Posterior cingulate gyrus (tissue), 11 donors: ENCODE results near the gene FOXK1.

ENCODE experiments used
- DNase-seq, 10 donors: peaks; one replicate each; pipeline versions ENCODE4 v3.0.0 to v3.0.0-alpha.2; 2020 to 2021; ENCODE audit warnings: mixed read lengths in 3 of 10
- intact Hi-C: fragments of 100-400 bp; cut with DNase I; formaldehyde crosslinking; loops from one replicate; pipeline ENCODE4 v1.15.1; 2023

The FOXK1 gene

DNA sequence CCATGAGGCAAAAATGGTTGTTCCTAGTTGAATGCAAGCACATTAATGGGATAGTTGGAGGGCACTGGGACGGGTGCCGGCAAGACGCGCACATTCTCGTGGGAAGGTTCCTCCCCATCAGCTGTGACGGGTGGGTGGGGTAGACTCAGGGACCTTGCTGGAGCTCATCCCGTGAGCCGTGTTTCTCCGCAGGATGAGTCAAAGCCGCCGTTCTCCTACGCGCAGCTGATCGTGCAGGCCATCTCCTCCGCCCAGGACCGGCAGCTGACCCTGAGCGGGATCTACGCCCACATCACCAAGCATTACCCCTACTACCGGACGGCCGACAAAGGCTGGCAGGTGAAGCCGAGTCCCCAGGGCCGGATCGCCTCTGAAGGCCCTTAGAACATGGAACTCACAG lies 73.0 kb downstream of the FOXK1 start:
- intact Hi-C loops: no loop called here
- DNase-seq: peak in 1 of 10 donors; percentile 78

DNA sequence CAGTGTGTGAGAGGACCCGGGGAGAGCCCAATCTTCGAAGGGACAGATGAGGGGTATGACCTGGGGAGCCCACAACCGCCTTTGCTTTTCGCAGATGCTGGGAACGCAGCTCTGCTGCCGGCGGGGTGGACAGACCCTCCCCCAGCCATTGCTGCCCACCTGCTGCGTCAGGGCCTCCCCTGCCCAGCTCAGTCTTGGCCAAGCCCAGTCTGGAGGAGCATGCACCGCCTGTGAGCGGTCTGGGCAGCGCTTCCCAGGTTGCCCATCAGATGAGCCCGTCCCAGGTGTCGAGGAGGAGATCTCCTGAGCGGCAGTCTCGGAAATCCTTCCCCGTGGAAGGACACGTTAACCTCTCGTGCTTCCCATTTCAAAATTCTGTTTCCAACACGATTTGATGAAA lies 76.0 kb downstream of the FOXK1 start:
- intact Hi-C loops: no loop called here
- DNase-seq: peak in 1 of 10 donors; percentile 62

DNA sequence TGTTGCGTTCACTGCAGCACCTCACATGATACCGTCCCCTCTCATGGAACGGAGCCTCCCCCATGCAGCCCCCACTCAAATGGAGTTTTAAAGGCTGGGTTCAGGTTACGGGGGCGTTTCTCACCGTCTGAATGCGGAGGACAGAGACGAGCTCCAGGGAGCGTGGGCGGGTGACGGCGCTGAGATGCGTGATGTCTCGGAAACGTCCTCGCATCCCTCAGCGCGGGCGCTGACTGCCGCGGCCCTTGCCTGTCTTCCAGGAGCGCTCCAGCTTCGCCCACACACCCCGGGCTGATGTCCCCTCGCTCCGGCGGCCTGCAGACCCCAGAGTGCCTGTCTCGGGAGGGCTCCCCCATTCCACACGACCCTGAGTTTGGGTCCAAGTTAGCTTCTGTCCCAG lies 76.7 kb downstream of the FOXK1 start:
- peak in 3 of 10 donors; percentile 17 to 81 (median 51) for DNase-seq
- intact Hi-C loops: no loop called here

DNA sequence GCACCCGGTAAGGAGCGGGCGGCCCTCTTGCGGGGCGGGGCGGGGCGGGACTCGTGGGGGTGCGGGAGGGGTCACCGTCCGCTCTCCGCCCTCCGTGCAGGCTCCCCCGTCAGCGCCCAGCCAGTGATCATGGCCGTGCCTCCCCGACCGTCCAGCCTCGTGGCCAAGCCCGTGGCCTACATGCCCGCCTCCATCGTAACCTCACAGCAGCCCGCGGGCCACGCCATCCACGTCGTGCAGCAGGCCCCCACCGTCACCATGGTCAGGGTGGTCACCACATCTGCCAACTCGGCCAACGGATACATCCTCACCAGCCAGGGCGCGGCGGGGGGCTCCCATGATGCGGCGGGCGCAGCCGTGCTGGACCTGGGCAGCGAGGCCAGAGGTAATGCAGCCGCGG lies 77.1 kb downstream of the FOXK1 start:
- intact Hi-C loops: no loop called here
- peak in 1 of 10 donors; percentile 69 for DNase-seq

DNA sequence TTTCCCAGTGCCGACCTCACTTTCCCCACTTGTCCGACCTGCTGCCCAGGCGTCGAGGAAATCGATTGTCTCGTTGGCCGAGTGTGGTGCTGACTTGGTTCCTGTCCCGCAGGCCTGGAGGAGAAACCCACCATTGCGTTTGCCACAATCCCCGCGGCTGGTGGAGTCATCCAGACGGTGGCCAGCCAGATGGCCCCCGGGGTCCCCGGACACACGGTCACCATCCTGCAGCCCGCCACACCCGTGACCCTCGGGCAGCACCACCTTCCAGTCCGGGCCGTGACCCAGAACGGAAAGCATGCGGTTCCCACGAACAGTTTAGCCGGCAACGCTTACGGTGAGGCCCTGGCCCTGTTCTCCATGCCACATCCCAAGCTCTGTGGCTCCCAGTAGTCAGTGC lies 78.9 kb downstream of the FOXK1 start:
- DNase-seq: peak in 1 of 10 donors; percentile 31
- intact Hi-C loops: no loop called here

DNA sequence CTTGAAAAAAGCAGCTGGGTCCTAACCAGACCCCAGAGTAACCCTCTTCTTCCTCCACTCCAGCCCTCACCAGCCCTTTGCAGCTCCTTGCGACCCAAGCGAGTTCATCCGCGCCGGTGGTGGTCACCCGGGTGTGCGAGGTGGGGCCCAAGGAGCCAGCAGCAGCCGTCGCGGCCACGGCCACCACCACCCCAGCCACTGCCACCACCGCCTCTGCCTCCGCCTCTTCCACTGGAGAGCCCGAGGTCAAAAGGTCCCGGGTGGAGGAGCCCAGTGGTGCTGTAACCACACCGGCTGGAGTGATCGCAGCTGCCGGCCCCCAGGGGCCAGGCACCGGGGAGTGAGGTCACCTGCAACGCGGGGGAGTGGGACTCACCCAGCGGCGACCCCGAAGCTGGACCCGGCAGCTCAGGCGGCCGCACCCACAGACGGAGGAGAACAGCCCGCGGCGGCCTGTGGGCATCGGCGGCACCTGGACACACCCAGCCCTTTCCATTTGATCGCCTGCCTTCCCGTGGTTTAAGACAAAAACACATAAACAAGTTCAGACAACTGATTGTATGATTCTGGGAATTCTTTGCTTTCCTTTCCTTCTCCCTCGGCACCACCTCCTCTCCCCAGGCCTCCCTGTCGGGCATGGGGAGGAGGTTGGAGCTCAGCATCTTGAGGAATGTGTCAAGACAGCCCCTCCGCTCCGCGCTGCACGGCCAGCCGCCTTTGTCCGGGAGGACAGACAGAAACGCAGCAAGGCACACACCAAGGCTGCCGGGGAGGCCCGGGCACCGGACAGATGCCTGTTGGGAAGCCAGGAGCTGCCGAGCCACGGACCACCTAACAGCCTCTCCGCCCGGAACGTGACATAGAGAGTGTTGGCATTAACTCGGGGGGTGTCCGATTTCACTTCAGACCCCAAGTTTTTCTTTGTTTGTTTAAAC lies 80.3 kb downstream of the FOXK1 start:
- DNase-seq: peak in 2 of 10 donors; percentile 52 to 79
- intact Hi-C loops: no loop called here

DNA sequence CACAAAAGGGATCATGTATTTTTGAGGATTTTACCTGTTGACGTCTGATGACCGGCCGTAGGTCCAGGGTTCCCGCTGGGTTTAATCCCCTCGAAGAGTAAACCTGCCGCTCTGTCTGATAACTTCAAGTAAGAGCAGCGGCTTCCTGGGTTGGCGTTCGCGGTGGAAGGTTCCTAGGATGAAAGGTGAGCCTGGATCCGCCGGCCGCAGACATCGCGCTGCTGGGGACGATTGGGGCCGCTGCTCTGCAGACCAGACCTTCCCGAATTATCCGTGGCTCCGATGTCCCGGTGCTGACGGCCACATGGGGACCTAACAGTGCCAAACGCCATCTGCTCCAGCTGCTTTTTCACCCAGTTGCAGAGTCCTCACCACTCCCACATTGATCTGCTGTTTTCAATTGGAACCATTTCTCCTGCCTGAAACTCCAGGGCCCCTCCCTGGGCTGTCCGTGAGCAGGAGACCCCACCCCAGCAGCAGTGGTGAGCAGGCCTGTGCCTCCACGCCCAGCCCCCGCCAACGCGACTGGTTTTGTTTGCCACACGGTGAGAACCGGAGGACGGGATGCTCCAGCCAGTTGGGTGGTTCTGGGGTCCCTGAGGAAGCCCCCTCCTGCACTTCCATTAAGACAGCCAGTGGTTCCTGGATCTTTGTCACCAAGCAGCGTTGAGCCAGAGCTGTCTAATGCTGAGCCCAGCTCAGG lies 81.1 kb downstream of the FOXK1 start:
- DNase-seq: peak in 1 of 10 donors; percentile 63
- intact Hi-C loops: no loop called here

DNA sequence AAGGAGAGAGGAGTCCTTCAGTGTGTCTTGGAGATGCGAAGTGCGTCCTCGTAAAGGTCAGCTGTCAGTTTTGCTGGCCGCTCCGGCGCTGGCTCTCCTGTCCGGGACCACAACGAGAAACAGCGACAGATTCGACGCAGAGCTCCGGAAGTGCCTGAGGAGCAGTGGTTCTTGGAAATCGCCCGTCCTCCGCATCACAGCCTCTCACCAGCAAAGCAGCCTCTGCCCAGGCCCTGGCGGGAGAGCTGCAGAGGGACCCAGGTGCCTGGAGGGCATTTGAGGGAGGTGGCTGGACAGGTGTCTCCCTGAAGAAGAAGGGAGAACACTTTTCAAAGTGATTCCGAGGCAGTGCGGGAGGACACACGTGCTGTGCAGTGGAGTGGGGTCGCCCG lies 81.7 kb downstream of the FOXK1 start:
- DNase-seq: peak in 1 of 10 donors; percentile 54
- intact Hi-C loops: no loop called here

DNA sequence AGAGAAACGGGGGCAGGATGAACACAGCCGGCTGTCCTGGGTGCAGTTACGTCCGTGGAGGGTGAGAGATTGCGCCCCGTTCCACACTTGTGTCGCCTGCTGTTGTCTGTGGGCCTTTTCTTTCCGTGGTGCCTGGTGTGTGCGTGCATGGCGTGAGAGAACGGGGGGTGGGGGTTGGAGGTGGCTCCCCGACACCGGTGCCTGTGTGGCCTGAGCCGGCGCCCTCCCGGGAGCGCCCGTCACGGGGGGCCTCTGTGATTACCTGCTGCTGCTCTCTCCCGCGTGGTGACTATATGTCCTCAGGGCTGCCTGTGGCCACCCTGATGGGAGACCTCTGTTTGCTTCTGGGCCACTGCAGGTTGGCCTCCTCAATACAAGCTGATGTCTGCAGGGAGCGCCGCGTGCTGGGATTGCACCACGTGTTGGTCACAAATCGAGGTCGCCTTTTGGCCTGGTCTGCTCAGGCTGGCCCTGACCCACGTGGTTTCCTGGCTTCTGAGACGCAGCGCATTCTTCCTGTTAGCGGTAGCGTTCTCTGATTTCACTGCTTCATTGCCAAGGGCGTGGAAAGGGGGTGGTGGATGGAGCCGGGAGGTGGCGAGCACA lies 82.4 kb downstream of the FOXK1 start:
- intact Hi-C loops: no loop called here
- DNase-seq: peak in 2 of 10 donors; percentile 61 to 79

DNA sequence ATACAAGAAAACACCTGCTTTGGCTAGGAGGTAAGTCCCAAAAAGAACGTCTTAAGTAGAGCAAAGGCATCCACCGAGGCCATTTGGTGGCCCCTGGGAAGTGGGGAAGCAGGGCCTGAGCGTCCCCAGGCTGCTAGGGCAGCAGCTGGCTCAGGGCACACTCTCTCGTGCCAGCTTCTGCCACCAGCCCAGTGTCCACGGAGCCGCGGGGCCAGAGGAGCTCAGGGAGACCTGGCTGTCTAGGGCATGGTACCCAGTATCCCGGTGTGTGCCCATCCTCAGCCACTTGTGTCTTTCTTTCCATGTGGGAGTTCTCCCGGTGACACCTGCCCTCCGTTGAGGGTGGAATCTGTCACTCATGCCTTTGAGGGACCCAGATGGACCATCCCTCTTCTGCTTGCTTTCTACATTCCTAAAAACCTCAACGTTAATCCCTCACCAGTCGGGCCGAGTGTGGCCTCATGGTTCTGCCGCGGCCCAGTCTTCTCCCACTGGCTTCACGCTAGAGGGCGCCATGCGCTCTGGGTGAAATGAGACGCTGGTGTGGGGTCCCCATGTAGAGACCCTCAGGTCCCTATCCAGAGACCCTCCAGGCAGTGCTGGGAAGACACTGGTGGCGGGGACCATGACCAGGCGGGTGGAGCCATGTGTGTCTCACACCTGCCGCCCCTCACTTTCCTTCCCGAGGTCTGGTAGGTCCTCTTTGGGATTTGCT lies 83.8 kb downstream of the FOXK1 start:
- peak in 2 of 10 donors; percentile 64 to 79 for DNase-seq
- intact Hi-C loops: no loop called here

DNA sequence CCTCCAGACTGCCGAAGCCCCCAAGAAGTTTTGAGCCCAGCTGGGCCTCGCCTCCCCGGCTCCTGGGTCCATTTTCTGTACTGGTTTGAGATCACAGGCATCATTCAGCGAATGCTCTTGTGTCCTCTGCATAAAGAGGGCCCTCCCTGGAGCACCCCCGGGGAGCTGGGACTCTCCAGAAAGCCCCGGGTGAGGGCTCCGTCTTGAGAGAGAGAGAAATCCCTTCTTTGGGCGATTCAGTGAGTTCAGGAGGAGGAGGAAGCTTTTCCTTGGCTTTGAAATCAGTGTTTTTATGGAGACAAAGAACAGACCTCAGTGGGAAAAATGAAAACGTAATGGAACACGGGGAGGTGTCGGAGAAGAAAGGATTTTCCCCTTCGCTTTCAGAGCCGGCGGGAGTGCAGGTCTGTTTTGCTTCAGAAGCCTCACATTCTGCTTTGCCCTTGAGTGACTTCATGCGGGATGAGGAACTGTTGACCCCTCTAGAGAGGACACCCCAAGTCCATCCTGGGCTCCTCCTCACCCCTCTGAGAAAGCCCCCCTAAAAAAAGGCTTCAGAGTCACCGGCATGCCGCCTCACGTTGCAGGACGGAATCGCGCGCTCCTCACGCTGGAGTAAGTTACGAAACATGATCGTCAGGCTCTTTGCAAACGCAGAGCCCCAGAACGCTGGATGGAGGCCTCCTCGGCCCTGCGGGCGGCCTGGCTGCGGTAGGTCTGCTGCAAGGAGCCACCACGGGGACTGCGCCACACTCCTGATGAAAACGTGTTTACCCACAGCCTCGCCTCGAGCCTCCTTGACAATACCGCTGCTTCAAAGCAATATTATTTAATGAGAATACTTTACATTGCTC lies 84.8 kb downstream of the FOXK1 start:
- intact Hi-C loops: no loop called here
- peak in 1 of 10 donors; percentile 32 for DNase-seq

DNA sequence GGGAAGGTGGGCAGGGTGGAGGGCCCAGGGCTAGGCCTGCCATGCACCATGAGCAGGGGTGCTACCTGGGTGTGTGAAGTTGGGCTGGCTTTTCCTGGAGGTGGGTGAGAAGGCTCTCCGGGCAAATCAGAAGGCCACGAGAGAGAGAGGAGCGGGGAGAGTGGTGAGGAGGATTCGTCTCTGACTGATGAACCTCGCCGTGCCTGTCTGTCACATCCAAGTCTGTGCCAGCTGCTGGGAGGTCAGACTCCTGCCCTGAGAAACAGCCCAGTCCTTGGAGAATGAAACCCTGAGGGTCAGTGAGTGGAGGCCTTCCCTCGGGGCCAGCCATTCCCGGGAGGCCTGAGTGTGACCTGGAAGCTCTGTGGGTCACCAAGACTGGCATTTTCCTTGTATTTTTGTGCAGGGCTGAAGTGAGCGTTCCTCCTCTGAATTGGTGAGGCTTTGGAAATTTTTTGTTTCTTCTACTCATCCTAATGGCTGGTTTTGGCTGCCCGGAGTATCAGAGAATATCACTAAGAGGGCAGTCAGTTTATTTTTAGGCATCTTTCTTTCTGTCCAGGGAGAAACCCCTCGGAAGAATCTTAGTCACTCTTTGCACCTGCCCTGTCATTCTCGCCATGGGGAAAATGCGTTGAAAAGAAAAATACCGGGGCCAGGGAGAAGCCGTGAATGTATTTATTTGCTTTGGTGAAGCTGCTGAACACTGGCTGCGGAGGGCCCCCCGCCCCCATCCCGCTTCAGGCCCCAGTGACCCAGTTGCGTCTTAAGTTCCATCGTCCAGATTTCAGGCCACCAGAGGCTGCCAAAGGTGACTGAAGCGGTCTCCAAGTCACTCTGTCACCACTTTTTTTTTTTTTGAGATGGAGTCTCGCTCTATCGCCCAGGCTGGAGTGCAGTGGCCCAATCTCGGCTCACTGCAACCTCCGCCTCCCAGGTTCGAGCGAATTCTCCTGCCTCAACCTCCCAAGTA lies 86.8 kb downstream of the FOXK1 start:
- intact Hi-C loops: no loop called here
- peak in 1 of 10 donors; percentile 43 for DNase-seq

DNA sequence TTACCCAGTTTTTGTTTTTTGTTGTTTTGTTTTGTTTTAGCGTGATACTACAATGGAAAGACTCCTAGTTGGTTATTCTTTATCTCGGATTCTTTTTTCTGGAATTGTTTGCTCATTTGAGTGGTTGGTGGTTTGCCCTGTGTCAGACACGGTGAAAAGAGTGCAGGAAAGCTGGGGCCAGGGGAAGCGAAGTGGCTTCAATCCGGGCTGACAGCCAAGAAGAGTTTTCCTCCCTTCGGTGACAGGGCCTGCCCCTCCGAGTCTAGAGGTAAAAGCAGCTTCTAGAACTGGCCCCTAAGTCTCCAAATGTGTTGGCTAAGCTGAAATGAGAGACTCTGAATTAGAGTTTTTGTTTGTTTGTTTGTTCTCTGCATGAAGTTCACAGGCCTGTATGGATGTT lies 87.7 kb downstream of the FOXK1 start:
- DNase-seq: peak in 1 of 10 donors; percentile 25
- intact Hi-C loops: loop anchor here (10.0 kb wide), 1 partner anchor 1465 kb away; the partner anchor contains the start of gene SDK1

DNA sequence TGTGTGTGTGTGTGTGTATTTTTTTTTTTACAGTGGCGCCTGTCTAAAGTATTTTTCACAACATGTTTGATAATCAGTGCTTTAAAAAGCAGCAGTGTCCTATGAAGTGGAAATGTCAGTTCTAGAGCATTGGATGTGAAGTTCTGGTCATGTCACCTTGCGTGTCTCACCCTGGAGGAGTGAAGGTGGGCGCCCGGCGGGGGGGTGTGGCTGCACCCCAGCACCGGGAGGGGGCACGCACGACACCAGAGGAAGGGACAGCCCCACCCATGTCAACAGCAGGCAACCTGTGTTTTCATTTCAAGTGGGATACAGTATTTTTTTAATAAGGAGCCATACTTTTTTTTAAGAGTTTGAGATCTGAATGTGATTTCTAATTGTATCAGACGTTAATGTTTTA lies 88.8 kb downstream of the FOXK1 start:
- peak in 1 of 10 donors; percentile 26 for DNase-seq
- intact Hi-C loops: loop anchor here (10.0 kb wide), 1 partner anchor 1466 kb away; the partner anchor contains the start of gene SDK1

DNA sequence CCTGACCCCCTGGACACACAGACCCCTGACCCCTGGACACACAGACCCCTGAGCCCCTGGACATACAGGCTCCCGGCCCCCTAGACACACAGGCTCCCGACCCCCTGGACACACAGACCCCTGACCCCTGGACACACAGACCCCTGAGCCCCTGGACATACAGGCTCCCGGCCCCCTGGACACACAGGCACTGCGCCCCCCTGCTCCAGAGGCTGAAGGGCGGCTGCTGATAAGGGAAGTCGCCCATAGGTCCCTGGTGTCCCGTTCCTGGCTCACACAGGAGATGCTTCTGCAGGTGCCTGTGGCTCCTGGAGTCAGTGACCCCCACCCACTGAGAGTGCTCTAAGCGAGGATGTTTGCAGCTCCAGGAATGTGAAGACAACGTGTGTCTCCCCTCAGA lies 89.6 kb downstream of the FOXK1 start:
- intact Hi-C loops: loop anchor here (10.0 kb wide), 1 partner anchor 1467 kb away; the partner anchor contains the start of gene SDK1
- peak in 1 of 10 donors; percentile 60 for DNase-seq

DNA sequence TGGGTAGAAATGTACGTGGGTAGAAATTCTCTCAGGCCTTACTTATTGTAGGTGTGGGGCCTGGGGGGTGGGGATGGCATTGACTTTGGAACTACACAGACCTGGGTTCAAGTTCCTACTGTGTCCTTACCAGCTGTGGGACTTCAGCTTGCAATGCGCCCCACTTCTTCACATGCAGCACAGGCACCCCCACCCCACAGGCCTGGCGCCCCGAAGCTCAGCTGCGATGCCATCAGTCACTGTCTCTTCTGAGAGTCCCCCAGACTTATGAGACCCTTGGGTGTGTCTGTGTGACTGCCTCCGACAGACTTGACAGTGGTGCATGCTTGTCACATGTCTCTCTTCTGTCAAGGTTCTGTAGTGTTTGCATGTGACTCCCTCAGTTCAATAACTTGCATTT lies 90.2 kb downstream of the FOXK1 start:
- intact Hi-C loops: loop anchor here (10.0 kb wide), 1 partner anchor 1468 kb away; the partner anchor contains the start of gene SDK1
- peak in 1 of 10 donors; percentile 49 for DNase-seq

DNA sequence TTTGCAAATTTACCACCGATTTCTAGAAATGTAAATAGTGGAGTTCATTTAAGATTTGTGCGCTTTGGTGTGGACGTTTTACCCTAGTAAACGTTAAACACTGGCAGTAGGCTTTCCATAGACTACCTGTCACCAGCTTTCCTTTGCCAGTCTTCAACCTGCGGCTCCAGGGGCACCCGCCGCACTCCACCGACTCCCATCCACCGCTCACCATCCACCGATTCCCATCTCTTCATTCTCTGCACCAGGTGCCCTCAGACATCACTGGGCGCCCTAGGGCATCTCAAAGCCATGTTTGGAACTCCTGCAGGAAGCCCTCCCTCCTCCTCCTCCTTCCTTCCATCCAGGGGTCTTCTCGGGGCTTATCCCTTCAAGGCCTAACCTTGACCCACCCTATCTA lies 91.9 kb downstream of the FOXK1 start:
- intact Hi-C loops: loop anchor here (10.0 kb wide), 1 partner anchor 1469 kb away; the partner anchor contains the start of gene SDK1
- peak in 1 of 10 donors; percentile 23 for DNase-seq
